H9 (cell line): ENCODE data around the gene ABCD3. TPM values are rescaled to one million over a fixed set of nuclear protein-coding genes. Genes with fewer than 3 reads are reported as not detected.

Experiments used
- DNase-seq: peaks from one replicate; pipeline ENCODE4 v3.0.0-alpha.2; 2017
- H2AFZ ChIP-seq: one replicate; pipeline ENCODE4 v1.6.1; 2013; ENCODE audit warnings: mild to moderate bottlenecking, low read length, control low read depth, moderate library complexity
- H2AK5ac ChIP-seq: 2 replicates; pipeline ENCODE4 v1.6.1; 2013; ENCODE audit warnings: low read length, control low read depth, mixed read lengths; ENCODE audit not compliant: insufficient read length
- H2BK120ac ChIP-seq: one replicate; pipeline ENCODE4 v1.6.1; 2013; ENCODE audit warnings: low read depth, mild to moderate bottlenecking, low read length, control low read depth, inconsistent platforms; ENCODE audit not compliant: poor library complexity, severe bottlenecking
- H2BK12ac ChIP-seq: 2 replicates; pipeline ENCODE4 v1.6.1; 2013; ENCODE audit warnings: low read length, control low read depth, mixed read lengths, low read depth; ENCODE audit not compliant: insufficient read length
- H2BK15ac ChIP-seq: 2 replicates; pipeline ENCODE4 v1.6.1; 2013; ENCODE audit warnings: low read depth, low read length, control low read depth
- H2BK20ac ChIP-seq: one replicate; pipeline ENCODE4 v1.6.1; 2013; ENCODE audit warnings: low read depth, mild to moderate bottlenecking, low read length, control low read depth, inconsistent platforms; ENCODE audit not compliant: poor library complexity, severe bottlenecking
- H2BK5ac ChIP-seq: 2 replicates; pipeline ENCODE4 v1.6.1; 2013; ENCODE audit warnings: low read length, control low read depth, mixed read lengths; ENCODE audit not compliant: insufficient read length
- H3K14ac ChIP-seq: 2 replicates; pipeline ENCODE4 v1.6.1; 2013; ENCODE audit warnings: low read length, control low read depth; ENCODE audit not compliant: insufficient read depth
- H3K18ac ChIP-seq: 2 replicates; pipeline ENCODE4 v1.6.1; 2013; ENCODE audit warnings: low read depth, mild to moderate bottlenecking, mixed read lengths, low read length, control low read depth; ENCODE audit not compliant: insufficient read length
- H3K23ac ChIP-seq: 2 replicates; pipeline ENCODE4 v1.6.1; 2013; ENCODE audit warnings: low read length, control low read depth, mixed read lengths, low read depth; ENCODE audit not compliant: insufficient read length
- H3K23me2 ChIP-seq: 2 replicates; pipeline ENCODE4 v1.6.1; 2013; ENCODE audit warnings: low read depth, mild to moderate bottlenecking, mixed read lengths, low read length, control low read depth; ENCODE audit not compliant: insufficient read length, poor library complexity, severe bottlenecking
- H3K27ac ChIP-seq: 2 replicates; pipeline ENCODE4 v1.5.1; 2013; ENCODE audit warnings: low read length, control low read depth, mixed read lengths, low read depth; ENCODE audit not compliant: insufficient read length
- H3K27me3 ChIP-seq: 2 replicates; pipeline ENCODE4 v1.6.1; 2013; ENCODE audit warnings: low read length, control low read depth, inconsistent platforms; ENCODE audit not compliant: insufficient read depth
- H3K4ac ChIP-seq: 2 replicates; pipeline ENCODE4 v1.6.1; 2013; ENCODE audit warnings: low read depth, mild to moderate bottlenecking, control low read depth, inconsistent platforms, low read length, moderate library complexity
- H3K4me1 ChIP-seq: 2 replicates; pipeline ENCODE4 v1.6.1; 2013; ENCODE audit warnings: low read length, control low read depth, inconsistent platforms; ENCODE audit not compliant: insufficient read depth
- H3K4me2 ChIP-seq: 2 replicates; pipeline ENCODE4 v1.6.1; 2013; ENCODE audit warnings: low read length, control low read depth, mixed read lengths; ENCODE audit not compliant: insufficient read length, insufficient read depth
- H3K56ac ChIP-seq: 2 replicates; pipeline ENCODE4 v1.6.1; 2013; ENCODE audit warnings: low read depth, mild to moderate bottlenecking, mixed read lengths, low read length, control low read depth; ENCODE audit not compliant: insufficient read length
- H3K79me1 ChIP-seq: 2 replicates; pipeline ENCODE4 v1.6.1; 2013; ENCODE audit warnings: low read depth, mild to moderate bottlenecking, moderate library complexity, low read length, control low read depth, inconsistent platforms; ENCODE audit not compliant: insufficient read depth, poor library complexity, severe bottlenecking
- H3K79me2 ChIP-seq: 2 replicates; pipeline ENCODE4 v1.6.1; 2013; ENCODE audit warnings: low read length, control low read depth, inconsistent platforms; ENCODE audit not compliant: insufficient read depth
- H3K9ac ChIP-seq: 2 replicates; pipeline ENCODE4 v1.6.1; 2013; ENCODE audit warnings: low read length, control low read depth, mixed read lengths; ENCODE audit not compliant: insufficient read length; ENCODE audit errors: extremely low read depth
- H3K9me3 ChIP-seq: one replicate; pipeline ENCODE4 v1.6.1; 2013; ENCODE audit warnings: low read depth, low read length, inconsistent platforms; ENCODE audit not compliant: control insufficient read depth
- H3T11ph ChIP-seq: one replicate; pipeline ENCODE4 v1.6.1; 2013; ENCODE audit warnings: mild to moderate bottlenecking, low read length, control low read depth, inconsistent platforms
- H4K20me1 ChIP-seq: one replicate; pipeline ENCODE4 v1.6.1; 2013; ENCODE audit not compliant: control insufficient read depth, insufficient read length, insufficient read depth
- H4K5ac ChIP-seq: 2 replicates; pipeline ENCODE4 v1.6.1; 2013; ENCODE audit warnings: low read depth, mild to moderate bottlenecking, mixed read lengths, low read length, control low read depth; ENCODE audit not compliant: insufficient read length
- H4K8ac ChIP-seq: replicated peaks from 2 replicates; pipeline ENCODE4 v1.6.1; 2013; ENCODE audit warnings: low read length, control low read depth, mixed read lengths, low read depth; ENCODE audit not compliant: insufficient read length
- H4K91ac ChIP-seq: 2 replicates; pipeline ENCODE4 v1.6.1; 2013; ENCODE audit warnings: low read depth, mild to moderate bottlenecking, moderate library complexity, mixed read lengths, low read length, control low read depth; ENCODE audit not compliant: insufficient read length
- H3K27ac Mint-ChIP-seq, 3 experiments: 2 replicates in 2 of 3; 3 replicates in 1 of 3; pipeline ENCODE4 v1.8.0; 2020 to 2021; ENCODE audit warnings: mixed read lengths in 3 of 3, mild to moderate bottlenecking in 1 of 3, moderate library complexity in 1 of 3
- H3K27me3 Mint-ChIP-seq: 2 replicates; pipeline ENCODE4 v1.8.0; 2021; ENCODE audit warnings: low read depth, mild to moderate bottlenecking, moderate library complexity, mixed read lengths
- H3K36me3 Mint-ChIP-seq, 3 experiments: 2 replicates in 2 of 3; 3 replicates in 1 of 3; pipeline ENCODE4 v1.8.0; 2020 to 2021; ENCODE audit warnings: low read depth in 3 of 3, mixed read lengths in 3 of 3; ENCODE audit not compliant: insufficient read depth in 1 of 3
- H3K4me1 Mint-ChIP-seq, 2 experiments: 2 replicates each; pipeline ENCODE4 v1.8.0; 2020; ENCODE audit warnings: mixed read lengths in 2 of 2
- H3K4me3 Mint-ChIP-seq, 2 experiments: 2 replicates in 1 of 2; 3 replicates in 1 of 2; pipeline ENCODE4 v1.8.0; 2020 to 2021; ENCODE audit warnings: mild to moderate bottlenecking in 2 of 2, mixed read lengths in 2 of 2, moderate library complexity in 1 of 2
- H3K9me3 Mint-ChIP-seq, 2 experiments: 2 replicates in 1 of 2; 3 replicates in 1 of 2; pipeline ENCODE4 v1.8.0; 2020; ENCODE audit warnings: mild to moderate bottlenecking in 2 of 2, mixed read lengths in 2 of 2, moderate library complexity in 1 of 2
- WGBS: extraction: QIAGEN DNeasy Blood & Tissue Kit; methylation state at CpG from one replicate; pipeline ENCODE4 v1.1.7; 2013; ENCODE audit warnings: missing lambda C conversion rate, low lambda C conversion rate, mixed read lengths; ENCODE audit not compliant: insufficient read length; ENCODE audit errors: extremely low coverage; 5-methylcytosine and 5-hydroxymethylcytosine counted together
- total RNA-seq: library from RNA; stranded (reverse); gene quantifications from 2 replicates; pipeline ENCODE4 v1.2.1, GENCODE V29; 2021
- TF ChIP-seq, protein P1 (sequence below): fragments of 200-600 bp; sonication (generic); conservative IDR thresholded peaks from 3 replicates; pipeline ENCODE4 v1.8.0; 2021; ENCODE audit warnings: antibody characterized with exemption, mild to moderate bottlenecking

Gene ABCD3
- total RNA-seq, 1 experiment from 2014 or later, result 32.0 TPM

DNA sequence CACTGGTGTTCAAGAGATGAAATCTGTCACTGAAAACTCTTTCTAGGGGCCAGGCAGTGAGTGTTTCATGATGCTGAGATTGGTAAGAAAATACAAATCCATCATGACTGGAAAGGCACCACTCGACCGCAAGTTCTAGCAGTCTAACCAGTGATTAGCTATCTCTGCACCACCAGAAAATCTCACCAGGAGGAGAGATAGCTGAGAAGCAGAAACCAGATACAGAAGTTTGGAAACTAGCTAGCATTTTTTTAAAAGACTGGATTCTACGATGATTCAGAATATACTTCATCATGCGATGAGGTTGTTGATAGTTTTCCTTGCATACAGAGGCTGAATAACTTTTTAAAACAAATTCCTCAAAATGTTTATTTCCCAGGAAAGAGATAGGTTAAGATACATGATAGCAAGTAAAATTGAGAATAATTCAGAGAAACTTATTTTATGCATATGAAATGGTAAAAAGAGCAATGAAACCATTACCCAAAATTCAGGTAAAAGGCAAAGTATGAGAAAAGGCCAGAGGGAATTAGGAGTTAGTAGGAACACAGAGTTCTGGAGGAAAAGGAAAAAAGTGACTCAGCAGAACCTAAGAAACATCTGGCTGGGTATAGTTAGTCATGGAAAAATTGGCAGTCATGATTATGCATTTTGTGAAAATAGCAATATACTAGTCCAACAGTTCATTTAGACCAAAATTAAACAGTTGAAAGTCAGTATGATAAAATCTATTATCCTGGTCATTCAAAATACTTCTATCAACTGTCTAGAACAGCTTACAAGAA, 126.7 kb downstream of the ABCD3 start:
- no peak overlapping the region for H3T11ph ChIP-seq
- H3K23ac ChIP-seq, result no peak overlapping the region
- H3K9me3 Mint-ChIP-seq, result peaks cover 0 to 2% of the 10 kb centered on the region in 2 experiments; a peak in 1 of 5 replicates
- no peak overlapping the region for H4K91ac ChIP-seq
- no peak overlapping the region for H3K27ac Mint-ChIP-seq
- H3K36me3 Mint-ChIP-seq, result peaks cover 0 to 10% (median 6%) of the 10 kb centered on the region in 3 experiments; a peak in 5 of 7 replicates
- peaks cover 21 to 25% of the 10 kb centered on the region in 2 experiments for H3K4me1 Mint-ChIP-seq
- no peaks in the 10 kb centered on the region for H3K9me3 ChIP-seq
- no peak overlapping the region for H3K56ac ChIP-seq
- H4K20me1 ChIP-seq, result no peaks in the 10 kb centered on the region
- H2BK5ac ChIP-seq, result no peak overlapping the region
- TF ChIP-seq, protein P1, sequence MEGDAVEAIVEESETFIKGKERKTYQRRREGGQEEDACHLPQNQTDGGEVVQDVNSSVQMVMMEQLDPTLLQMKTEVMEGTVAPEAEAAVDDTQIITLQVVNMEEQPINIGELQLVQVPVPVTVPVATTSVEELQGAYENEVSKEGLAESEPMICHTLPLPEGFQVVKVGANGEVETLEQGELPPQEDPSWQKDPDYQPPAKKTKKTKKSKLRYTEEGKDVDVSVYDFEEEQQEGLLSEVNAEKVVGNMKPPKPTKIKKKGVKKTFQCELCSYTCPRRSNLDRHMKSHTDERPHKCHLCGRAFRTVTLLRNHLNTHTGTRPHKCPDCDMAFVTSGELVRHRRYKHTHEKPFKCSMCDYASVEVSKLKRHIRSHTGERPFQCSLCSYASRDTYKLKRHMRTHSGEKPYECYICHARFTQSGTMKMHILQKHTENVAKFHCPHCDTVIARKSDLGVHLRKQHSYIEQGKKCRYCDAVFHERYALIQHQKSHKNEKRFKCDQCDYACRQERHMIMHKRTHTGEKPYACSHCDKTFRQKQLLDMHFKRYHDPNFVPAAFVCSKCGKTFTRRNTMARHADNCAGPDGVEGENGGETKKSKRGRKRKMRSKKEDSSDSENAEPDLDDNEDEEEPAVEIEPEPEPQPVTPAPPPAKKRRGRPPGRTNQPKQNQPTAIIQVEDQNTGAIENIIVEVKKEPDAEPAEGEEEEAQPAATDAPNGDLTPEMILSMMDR, result no peak
- no peaks in the 10 kb centered on the region for H3K4me1 ChIP-seq
- no peak overlapping the region for H4K8ac ChIP-seq
- H2BK20ac ChIP-seq, result no peak overlapping the region
- H3K27me3 ChIP-seq, result no peaks in the 10 kb centered on the region; the same call in 1 of the 2 replicates
- H3K4me3 Mint-ChIP-seq, result no peak overlapping the region
- no peak overlapping the region for H3K9ac ChIP-seq
- peaks cover 19% of the 10 kb centered on the region for H3K27me3 Mint-ChIP-seq
- DNase-seq, result no peak
- H4K5ac ChIP-seq, result no peak overlapping the region
- H3K18ac ChIP-seq, result no peak overlapping the region
- no peak overlapping the region for H2BK120ac ChIP-seq
- H3K4me2 ChIP-seq, result no peak overlapping the region
- no CpG with 5 or more reads among the region's 4 CpGs for WGBS
- no peaks in the 10 kb centered on the region for H3K79me2 ChIP-seq
- no peak overlapping the region for H3K4ac ChIP-seq
- H2AK5ac ChIP-seq, result no peak overlapping the region
- H2AFZ ChIP-seq, result no peak overlapping the region
- H2BK15ac ChIP-seq, result no peak overlapping the region
- H3K14ac ChIP-seq, result no peak overlapping the region
- H3K23me2 ChIP-seq, result peaks cover 17% of the 10 kb centered on the region
- H3K27ac ChIP-seq, result no peak overlapping the region
- H2BK12ac ChIP-seq, result no peak overlapping the region
- no peaks in the 10 kb centered on the region for H3K79me1 ChIP-seq
